Activated CD4-positive, alpha-beta T cell treated with anti-CD3 and anti-CD28 coated beads, Interleukin-2, amount 10 ng/mL, durations not matched to agents 7 days and 5 days (primary cell): ENCODE data around the gene C14orf119. TPM values are rescaled to one million over a fixed set of nuclear protein-coding genes. Genes with fewer than 3 reads are reported as not detected.

Experiments
- CTCF ChIA-PET: fragments of 350-600 bp; sonication (Branson Sonifier 250); formaldehyde crosslinking; loops from one replicate; lab custom pipeline; 2021; ENCODE audit warnings: antibody characterized with exemption; lab: Charles Lee
- POLR2A ChIA-PET: fragments of 350-600 bp; sonication (Branson Sonifier 250); formaldehyde crosslinking; loops from one replicate; lab custom pipeline; 2021; ENCODE audit warnings: antibody characterized with exemption; lab: Charles Lee
- DNase-seq: peaks from one replicate; pipeline ENCODE4 v3.0.0-alpha.2; 2020
- H3K27ac Mint-ChIP-seq: one replicate; pipeline ENCODE4 v1.8.0; 2021; ENCODE audit warnings: mild to moderate bottlenecking, moderate library complexity, mixed read lengths
- H3K27me3 Mint-ChIP-seq: one replicate; pipeline ENCODE4 v1.8.0; 2021; ENCODE audit warnings: mixed read lengths
- H3K36me3 Mint-ChIP-seq: one replicate; pipeline ENCODE4 v1.8.0; 2021; ENCODE audit warnings: low read depth, mixed read lengths
- H3K4me1 Mint-ChIP-seq: one replicate; pipeline ENCODE4 v1.8.0; 2021; ENCODE audit warnings: mixed read lengths
- H3K4me3 Mint-ChIP-seq: one replicate; pipeline ENCODE4 v1.8.0; 2021; ENCODE audit warnings: mild to moderate bottlenecking, moderate library complexity, mixed read lengths
- H3K9me3 Mint-ChIP-seq: one replicate; pipeline ENCODE4 v1.8.0; 2021; ENCODE audit warnings: mixed read lengths
- total RNA-seq, 2 experiments: library from RNA; stranded (reverse); gene quantifications; one replicate each; pipeline ENCODE4 v1.2.3, GENCODE V29; 2021

C14orf119 gene
- total RNA-seq, 2 experiments from 2014 or later: 48.0 to 48.2 TPM

DNA sequence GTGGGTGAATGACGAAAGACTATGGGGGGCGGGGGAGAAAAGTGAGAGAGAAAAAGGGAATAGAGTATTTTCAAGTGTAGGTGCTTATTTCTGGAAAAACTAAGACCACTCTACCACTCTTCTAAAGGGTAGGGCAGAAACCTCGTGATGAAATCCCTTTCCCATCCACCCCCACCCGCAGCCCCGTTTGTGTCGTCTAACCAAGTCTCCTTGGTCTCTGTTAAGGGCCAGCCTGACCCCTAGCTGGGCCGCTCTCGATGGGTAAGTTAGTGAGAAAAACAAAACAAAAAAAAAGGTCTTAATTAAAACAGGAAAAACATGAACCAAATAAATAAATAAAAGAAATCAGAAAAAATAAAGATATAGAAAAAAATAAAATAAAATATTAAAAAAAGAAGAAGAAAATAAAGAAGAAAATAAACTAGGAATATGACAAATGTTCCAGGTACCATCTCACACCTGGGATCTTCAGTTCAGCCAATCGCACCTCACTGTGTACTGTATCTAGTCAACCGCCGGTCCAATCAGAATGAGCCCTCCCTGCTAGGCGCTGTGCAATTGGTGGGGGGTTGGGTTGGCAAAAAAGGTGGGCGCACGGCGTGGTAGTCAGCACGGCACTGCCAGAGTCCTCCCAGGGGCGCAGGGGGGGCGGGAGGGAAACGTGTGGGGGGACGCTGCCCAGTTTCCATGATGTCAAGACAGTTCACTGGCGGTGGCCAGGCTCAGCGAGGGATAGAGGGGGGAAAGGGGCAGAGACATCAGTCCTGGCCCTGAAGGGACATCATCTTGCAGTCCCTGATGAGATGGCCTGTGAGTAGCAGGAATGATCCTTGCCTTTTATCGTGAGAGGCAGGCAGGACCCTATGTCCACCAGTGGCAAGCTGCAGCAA, 28.2 kb upstream of the C14orf119 start:
- H3K36me3 Mint-ChIP-seq: peaks cover 54% of the 10 kb centered on the region

DNA sequence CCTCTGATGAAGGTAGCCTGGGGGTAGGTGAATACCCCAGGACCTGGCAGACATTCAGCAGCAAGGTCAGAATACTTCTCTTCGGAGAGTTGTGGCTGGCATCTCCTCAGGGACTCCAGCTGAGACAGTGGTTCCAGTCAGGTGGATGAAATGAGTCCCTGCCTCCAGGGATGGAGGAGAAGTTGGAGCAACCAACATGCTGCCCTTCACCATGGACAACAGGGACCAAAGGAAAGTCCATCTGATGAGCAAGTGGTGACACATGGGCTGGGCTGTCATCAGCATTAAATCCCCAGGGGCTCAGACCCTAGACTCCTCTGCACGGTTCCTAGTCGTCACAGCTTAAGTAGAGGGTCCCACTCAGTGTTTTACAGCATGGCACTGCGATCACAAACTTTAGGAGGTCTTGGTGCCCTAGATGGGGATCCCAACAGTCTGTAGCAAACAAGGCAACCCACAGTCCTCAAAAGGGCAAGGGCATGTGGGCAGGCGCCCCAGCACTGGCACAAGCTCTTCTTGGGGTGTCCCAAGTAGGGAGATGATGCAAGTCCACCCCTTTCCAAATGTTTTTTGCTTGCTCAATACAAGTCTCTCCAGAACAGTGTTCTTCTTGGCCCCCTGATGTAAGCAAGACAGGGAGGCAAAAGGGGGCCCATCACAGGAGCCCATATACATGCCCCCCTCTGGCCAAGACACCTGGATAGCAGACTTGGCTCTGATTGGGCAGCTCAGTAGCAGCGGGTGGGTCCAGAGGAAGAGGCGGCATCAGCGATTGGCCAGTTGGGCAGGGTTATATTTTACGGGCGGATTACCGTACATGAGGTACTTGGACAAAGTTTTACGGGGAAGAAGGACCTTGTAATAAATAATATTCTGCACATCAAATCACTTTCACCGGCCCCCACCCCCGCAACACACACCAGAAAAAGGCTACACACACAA, 27.2 kb upstream of the C14orf119 start:
- POLR2A ChIA-PET: interaction anchor here (1.0 to 1.1 kb wide), 2 partner anchors 10 to 82 kb away, joined by 3 to 4 read pairs; no protein-coding TSS in a partner anchor

More for the DNA sequence above, 28.2 kb upstream of the C14orf119 start:
- no peaks in the 10 kb centered on the region for H3K27me3 Mint-ChIP-seq
- ChIA-PET POLR2A (interaction anchor here (0.6 kb wide), 1 partner anchor 117 kb away, joined by 4 read pairs; no protein-coding TSS in a partner anchor), CTCF (interaction anchor here (1.0 to 2.4 kb wide), 6 partner anchors 8 to 81 kb away, joined by 5 to 48 read pairs (median 10); partner anchors contain the start of gene CDH24)
- no peak overlapping the region for H3K27ac Mint-ChIP-seq
- peaks cover 34% of the 10 kb centered on the region for H3K4me1 Mint-ChIP-seq
- no peak overlapping the region for H3K4me3 Mint-ChIP-seq
- no peak for DNase-seq
- no peaks in the 10 kb centered on the region for H3K9me3 Mint-ChIP-seq

DNA sequence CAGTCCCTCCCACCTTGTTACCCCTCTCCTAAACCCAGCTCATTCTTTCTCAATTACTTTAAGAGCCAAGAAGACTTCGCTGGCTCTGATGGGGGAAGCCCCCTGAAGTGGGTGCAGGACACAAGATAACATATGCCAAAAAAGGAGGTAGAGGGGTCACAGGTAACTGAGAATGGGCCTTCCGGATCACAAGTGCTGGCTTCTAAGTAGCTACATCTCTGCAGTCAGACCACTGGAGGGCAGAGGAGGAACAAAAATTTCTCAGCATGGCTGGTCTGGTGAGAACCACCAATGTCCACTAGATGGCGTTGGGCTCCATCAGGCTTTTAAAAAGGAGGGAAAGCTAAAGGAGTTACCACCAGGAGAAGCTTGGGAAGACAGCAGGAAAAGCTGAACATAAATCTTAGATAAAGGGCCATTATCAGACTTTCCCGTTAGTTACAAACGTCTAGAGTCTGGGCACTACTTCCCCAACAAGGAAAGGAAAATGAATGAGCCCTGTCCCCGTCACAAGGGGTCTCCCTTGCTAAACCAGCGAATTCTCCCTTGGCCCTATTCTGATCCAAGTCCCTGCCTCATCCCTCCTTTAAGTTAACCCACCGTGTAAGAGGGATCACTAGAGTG, 26.4 kb upstream of the C14orf119 start:
- Mint-ChIP-seq H3K27me3 (no peaks in the 10 kb centered on the region), H3K9me3 (no peaks in the 10 kb centered on the region), H3K4me3 (peak overlapping the region; percentile 22), H3K36me3 (peaks cover 39% of the 10 kb centered on the region), H3K4me1 (peaks cover 37% of the 10 kb centered on the region), H3K27ac (peak overlapping the region; percentile 69)
- ChIA-PET CTCF (interaction anchor here (0.6 to 2.1 kb wide), 42 partner anchors 9 to 512 kb away, joined by 3 to 48 read pairs (median 4); partner anchors contain the start of genes ACIN1, AJUBA, C14orf119 and CDH24), POLR2A (interaction anchor here (0.7 to 1.1 kb wide), 3 partner anchors 11 to 82 kb away, joined by 3 to 4 read pairs (median 3); partner anchors contain the start of genes ACIN1 and C14orf119)
- peak; percentile 87 for DNase-seq

More for the DNA sequence above, 27.2 kb upstream of the C14orf119 start:
- Mint-ChIP-seq H3K27me3 (no peaks in the 10 kb centered on the region), H3K36me3 (peaks cover 47% of the 10 kb centered on the region), H3K4me3 (no peak overlapping the region), H3K27ac (peak overlapping the region; percentile 69), H3K9me3 (no peaks in the 10 kb centered on the region), H3K4me1 (peaks cover 37% of the 10 kb centered on the region)
- no peak for DNase-seq
- CTCF ChIA-PET: interaction anchor here (0.8 to 2.1 kb wide), 40 partner anchors 9 to 511 kb away, joined by 3 to 48 read pairs (median 5); partner anchors contain the start of genes ACIN1, AJUBA, C14orf119 and CDH24

DNA sequence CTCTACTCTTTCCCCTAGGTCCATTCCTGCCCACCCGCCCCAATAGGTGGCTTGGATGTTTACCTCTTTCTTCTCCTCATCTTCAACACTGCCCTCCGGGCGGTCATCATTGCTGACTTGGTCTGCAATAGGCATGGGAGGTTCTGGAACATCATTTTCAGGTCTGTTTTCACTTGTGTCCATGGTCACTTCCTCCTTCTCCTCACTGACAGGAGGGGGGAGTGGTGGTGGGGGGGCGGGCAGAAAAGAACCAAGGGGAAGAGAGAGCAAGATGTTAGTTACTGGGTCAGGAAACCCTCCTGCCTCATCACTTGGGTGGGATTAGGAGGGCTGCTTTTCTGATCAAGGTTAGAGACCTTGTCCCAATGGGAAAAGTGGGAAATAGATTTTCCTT, 25.9 kb upstream of the C14orf119 start:
- POLR2A ChIA-PET: interaction anchor here (0.7 to 1.1 kb wide), 3 partner anchors 11 to 83 kb away, joined by 3 to 4 read pairs (median 3); partner anchors contain the start of genes ACIN1 and C14orf119
- H3K4me3 Mint-ChIP-seq: peak overlapping the region; percentile 46
- peaks cover 39% of the 10 kb centered on the region for H3K36me3 Mint-ChIP-seq

DNA sequence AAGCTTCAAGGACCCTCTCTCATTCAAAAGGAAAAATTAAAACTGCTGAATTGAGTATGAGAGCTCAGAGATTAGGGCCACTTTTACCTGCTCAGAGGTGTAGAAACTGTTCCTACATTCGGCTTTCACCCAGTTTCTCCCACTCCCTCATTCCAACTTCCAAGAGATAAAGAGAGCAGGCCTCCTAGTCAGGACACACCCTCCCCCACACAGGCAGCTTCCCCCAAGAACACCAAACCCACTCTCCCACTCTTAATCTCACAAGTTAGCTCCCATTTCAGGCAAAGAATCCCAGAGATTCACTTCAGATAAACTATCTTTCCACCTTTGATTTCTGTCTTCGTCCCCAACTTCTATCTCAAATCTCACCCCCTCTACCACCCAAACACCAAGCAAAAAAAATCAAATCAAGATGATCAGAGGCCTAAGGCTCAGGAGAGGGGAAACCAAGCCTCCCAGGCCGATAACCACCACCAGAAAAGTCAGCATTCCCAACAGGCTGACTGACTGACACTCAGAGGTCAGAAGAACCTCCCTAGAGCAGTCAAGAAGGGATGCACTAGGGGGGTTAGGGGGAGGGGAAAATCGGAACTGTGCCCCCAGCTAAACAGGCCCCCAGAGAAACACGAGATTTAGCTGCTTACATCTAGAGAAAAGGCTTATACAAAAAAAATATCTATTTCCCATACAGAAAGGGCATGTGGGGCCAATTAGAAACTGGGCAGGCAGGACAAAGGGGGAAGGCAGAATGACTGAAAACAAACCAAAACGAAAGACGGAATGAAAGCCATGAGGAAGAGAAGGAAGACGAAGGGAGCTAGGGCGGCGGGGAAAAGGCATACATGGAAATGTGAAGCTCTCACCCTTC, 24.8 kb upstream of the C14orf119 start:
- peak overlapping the region; percentile 86 for H3K27ac Mint-ChIP-seq
- peaks cover 37% of the 10 kb centered on the region for H3K4me1 Mint-ChIP-seq
- H3K9me3 Mint-ChIP-seq: no peaks in the 10 kb centered on the region
- CTCF ChIA-PET: interaction anchor here (0.6 to 3.0 kb wide), 11 partner anchors 12 to 84 kb away, joined by 3 to 12 read pairs (median 4); partner anchors contain the start of genes ACIN1, C14orf119, CDH24 and PSMB5
- peak overlapping the region; percentile 87 for H3K4me3 Mint-ChIP-seq
- no peaks in the 10 kb centered on the region for H3K27me3 Mint-ChIP-seq
- POLR2A ChIA-PET: no interaction called here
- no peak for DNase-seq
- H3K36me3 Mint-ChIP-seq: peaks cover 44% of the 10 kb centered on the region

More for the DNA sequence above, 25.9 kb upstream of the C14orf119 start:
- no peak overlapping the region for H3K27ac Mint-ChIP-seq
- H3K27me3 Mint-ChIP-seq: no peaks in the 10 kb centered on the region
- no peak for DNase-seq
- CTCF ChIA-PET: interaction anchor here (0.6 to 2.1 kb wide), 39 partner anchors 8 to 513 kb away, joined by 3 to 48 read pairs (median 5); partner anchors contain the start of genes ACIN1, AJUBA, C14orf119 and CDH24
- H3K9me3 Mint-ChIP-seq: no peaks in the 10 kb centered on the region
- H3K4me1 Mint-ChIP-seq: peaks cover 37% of the 10 kb centered on the region

DNA sequence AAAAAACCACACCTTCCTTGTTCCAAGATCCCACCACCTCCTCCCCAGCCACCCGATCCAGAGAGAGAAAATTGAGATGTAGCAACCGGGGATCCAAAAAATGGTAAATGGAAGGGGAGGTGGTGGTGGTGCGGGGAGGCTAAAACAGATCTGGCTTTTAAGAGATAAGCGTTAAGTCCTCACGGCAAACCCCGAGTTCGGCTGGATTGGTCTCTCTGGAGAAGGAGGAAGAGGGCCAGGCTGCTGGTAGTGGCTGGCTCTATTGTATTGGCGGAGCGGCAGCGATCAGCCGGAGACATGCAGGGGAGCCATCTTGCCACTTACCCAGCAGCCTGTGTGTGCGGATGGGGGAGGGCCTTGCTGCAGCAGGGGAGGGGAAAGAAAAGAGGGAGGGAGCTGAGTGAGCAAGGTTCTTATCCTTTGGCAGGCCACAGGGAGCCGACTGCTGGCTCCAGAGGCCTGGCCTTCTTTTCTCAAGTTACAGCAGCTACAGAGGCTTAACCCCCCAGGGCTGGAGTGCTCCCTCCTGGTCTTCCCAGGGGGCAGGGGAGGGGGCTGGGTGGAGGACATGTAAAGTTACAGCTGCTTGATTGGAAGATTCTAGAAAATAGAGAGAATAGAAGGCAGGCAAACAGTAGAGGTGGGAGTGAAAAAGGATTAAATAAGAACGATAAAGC, 23.9 kb upstream of the C14orf119 start:
- Mint-ChIP-seq H3K4me3 (peak overlapping the region; percentile 87), H3K4me1 (peaks cover 32% of the 10 kb centered on the region), H3K27ac (peak overlapping the region; percentile 86), H3K27me3 (no peaks in the 10 kb centered on the region), H3K36me3 (peaks cover 45% of the 10 kb centered on the region), H3K9me3 (no peaks in the 10 kb centered on the region)
- ChIA-PET POLR2A (interaction anchor here (1.0 kb wide), 1 partner anchor 23 kb away, joined by 3 read pairs; no protein-coding TSS in a partner anchor), CTCF (interaction anchor here (0.6 to 3.0 kb wide), 11 partner anchors 9 to 85 kb away, joined by 3 to 12 read pairs (median 4); partner anchors contain the start of genes ACIN1, C14orf119, CDH24 and PSMB5)
- DNase-seq: peak; percentile 88

DNA sequence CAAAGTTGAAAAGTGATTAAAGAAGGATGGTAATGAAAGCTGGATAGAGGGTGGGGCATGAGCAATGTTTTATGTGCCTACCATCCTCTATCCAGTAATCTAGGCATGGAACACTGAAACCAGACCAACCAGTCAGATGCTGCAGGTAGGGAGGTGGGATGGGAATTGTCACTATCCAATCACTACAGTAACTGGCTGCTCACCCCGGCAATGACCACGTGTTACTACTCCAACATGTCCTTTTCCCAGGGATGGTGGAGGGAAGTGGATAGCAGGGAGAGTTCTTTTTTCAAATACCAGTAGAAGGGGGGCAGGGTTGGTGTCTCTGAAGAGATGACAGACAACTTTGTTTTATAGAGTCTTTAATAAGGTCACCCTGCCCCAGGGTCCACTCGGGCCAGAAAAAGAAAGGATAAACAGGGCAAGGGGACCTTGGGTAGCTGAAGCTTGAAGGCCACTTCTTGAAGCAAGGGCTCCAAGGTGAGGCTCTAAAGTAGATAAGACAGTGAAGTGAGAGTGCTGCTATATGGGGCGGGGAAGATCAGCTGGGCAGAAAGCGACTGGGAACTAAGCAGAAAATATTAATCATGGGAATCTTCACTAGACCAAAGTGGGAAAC, 23.3 kb upstream of the C14orf119 start:
- no peaks in the 10 kb centered on the region for H3K9me3 Mint-ChIP-seq
- peak overlapping the region; percentile 87 for H3K4me3 Mint-ChIP-seq
- POLR2A ChIA-PET: interaction anchor here (0.6 to 1.0 kb wide), 2 partner anchors 22 to 311 kb away, joined by 3 read pairs; no protein-coding TSS in a partner anchor
- H3K27ac Mint-ChIP-seq: peak overlapping the region; percentile 86
- CTCF ChIA-PET: interaction anchor here (1.1 to 3.0 kb wide), 8 partner anchors 9 to 85 kb away, joined by 4 to 12 read pairs (median 6); partner anchors contain the start of genes ACIN1, C14orf119, CDH24 and PSMB5
- no peak for DNase-seq
- H3K4me1 Mint-ChIP-seq: peaks cover 32% of the 10 kb centered on the region
- H3K27me3 Mint-ChIP-seq: no peaks in the 10 kb centered on the region
- H3K36me3 Mint-ChIP-seq: peaks cover 48% of the 10 kb centered on the region

DNA sequence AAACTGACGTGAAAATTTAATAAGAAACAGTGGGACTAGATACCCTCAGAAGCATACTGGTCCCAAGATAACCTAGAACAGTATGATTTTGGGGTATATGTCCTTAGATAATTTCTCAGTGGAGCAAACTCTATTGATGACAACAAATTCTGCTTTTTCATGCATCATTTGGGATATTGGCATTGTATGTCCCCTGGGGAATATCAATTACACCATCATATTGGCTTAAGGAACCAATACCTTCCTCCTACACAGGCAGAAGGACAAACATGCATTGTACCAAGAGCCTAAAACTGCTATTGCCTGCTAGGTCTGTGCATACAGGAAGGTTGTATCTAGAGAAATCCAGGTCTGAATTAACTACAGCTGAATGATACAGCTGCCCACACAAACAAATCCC, 20.4 kb upstream of the C14orf119 start:
- Mint-ChIP-seq H3K9me3 (no peaks in the 10 kb centered on the region), H3K4me1 (peaks cover 20% of the 10 kb centered on the region), H3K27ac (no peak overlapping the region), H3K27me3 (no peaks in the 10 kb centered on the region), H3K36me3 (peaks cover 60% of the 10 kb centered on the region), H3K4me3 (no peak overlapping the region)
- ChIA-PET CTCF (interaction anchor here (0.6 to 1.7 kb wide), 3 partner anchors 17 to 89 kb away, joined by 3 to 4 read pairs (median 4); partner anchors contain the start of gene CDH24), POLR2A (no interaction called here)
- no peak for DNase-seq

DNA sequence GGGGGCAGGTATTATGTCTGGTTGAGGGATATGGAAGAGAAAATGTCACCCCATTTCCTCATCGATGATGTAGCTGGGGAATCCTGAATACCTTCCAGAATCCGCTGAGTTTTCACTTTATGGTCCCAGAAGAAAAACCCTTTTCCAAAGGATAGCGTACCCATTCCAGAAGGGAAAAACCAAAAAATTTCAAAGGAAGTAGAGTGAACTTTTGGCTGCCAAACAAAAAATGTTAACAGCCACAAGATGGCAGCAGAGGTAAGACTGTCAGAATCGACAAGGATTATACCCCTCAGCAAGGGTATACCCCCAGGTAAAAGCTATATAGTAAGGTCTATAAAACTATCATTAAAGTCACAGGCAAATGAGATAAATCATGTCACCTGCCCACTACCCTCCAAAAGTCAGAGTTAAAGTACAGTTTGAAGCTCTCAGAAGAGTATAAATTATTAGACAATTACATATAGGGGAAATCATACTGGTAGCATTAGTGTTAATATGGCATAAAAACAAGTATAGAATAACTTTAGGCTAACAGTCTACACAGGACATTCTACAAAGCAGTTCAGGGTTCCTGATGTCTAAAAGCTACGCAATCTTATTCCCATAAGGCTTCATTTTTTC, 18.4 kb upstream of the C14orf119 start:
- CTCF ChIA-PET: interaction anchor here (0.6 to 2.7 kb wide), 13 partner anchors 8 to 534 kb away, joined by 3 to 19 read pairs (median 5); partner anchors contain the start of genes ACIN1, C14orf119, CDH24 and SLC7A8
- POLR2A ChIA-PET: interaction anchor here (0.7 kb wide), 1 partner anchor 17 kb away, joined by 3 read pairs; no protein-coding TSS in a partner anchor

More for the DNA sequence above, 18.4 kb upstream of the C14orf119 start:
- Mint-ChIP-seq H3K4me1 (peaks cover 5% of the 10 kb centered on the region), H3K9me3 (no peaks in the 10 kb centered on the region), H3K36me3 (peaks cover 57% of the 10 kb centered on the region), H3K27me3 (no peaks in the 10 kb centered on the region), H3K4me3 (no peak overlapping the region), H3K27ac (no peak overlapping the region)
- peak; percentile 59 for DNase-seq
